Activated CD8-positive, alpha-beta memory T cell treated with anti-CD3 and anti-CD28 coated beads, Interleukin-2, amount 50 U/mL, for 24 hours (primary cell): ENCODE results near the gene SACS.

Experiments used
- DNase-seq: peaks from one replicate; pipeline ENCODE4 v3.0.0-alpha.2; 2020; ENCODE audit errors: extremely low read depth

SACS gene

GRCh38 chr13:23367907-23368306 is 65.6 kb downstream of the SACS start:
- no peak for DNase-seq

- no peak for DNase-seq
Observed at GRCh38 chr13:23365652-23366051, 67.8 kb downstream of the SACS start.

DNA sequence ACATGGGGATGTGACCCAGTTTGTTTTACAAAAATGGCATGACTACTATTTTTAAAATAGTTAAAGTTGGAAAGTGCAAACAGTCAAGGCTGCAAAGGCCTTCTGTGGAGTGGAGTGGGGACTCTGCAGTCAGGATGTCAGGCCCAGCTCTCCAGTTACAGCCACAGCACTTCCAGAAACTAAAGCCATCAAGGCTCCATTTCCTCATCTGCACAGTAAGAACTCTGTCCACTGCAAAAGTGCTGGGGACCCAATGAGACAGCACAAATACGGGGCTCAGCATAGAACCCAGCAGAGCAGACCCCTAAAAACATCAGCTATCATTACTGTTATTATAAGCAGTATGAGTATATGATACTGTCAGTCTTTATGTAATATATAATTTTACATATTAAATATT is 73.6 kb downstream of the SACS start:
- no peak for DNase-seq

GRCh38 chr13:23357349-23357748 is 76.2 kb downstream of the SACS start:
- no peak for DNase-seq

DNA sequence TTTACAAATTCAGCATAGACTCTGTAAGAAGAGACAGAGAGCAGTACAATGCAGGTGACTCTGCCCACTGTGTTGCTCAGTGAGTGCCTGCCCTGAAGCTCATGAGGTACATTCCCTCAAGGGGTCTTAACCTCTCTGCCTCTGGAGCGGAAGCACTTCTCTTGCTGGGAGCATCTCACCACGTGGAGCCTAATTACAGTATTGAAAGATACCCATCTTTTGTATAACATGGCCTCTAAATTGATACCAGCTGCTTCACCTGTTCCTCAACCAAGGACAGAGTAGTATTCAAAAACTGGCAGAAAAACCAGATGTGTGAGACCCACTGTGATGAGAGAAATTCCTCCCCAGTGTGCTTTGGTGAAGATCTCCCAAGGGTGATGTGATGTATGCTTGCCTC is 77.1 kb downstream of the SACS start:
- no peak for DNase-seq

DNA sequence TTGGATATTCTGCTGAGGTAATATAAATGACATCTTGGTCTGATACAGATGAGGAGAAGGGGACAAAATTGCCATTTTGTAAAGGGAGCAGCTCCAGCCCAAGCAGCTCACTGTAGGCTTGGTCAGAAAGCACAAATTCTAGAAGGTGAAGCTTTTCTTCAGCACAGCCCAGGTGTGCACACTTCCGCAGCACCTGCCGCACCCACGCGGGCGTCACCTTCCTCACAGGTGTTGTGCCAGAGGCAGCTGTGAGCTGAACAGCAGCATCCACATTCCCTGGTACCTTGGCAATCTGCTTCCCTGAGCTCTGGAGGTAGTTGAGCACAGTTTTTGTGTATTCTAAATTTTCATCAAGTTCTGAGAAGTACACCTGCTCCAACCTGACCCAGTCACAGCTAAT is 79.0 kb downstream of the SACS start:
- DNase-seq = no peak

GRCh38 chr13:23352161-23352560 is 81.3 kb downstream of the SACS start:
- DNase-seq = no peak

GRCh38 chr13:23350009-23350408 is 83.5 kb downstream of the SACS start:
- DNase-seq = no peak

- no peak for DNase-seq
Observed at GRCh38 chr13:23349161-23349897, 84.2 kb downstream of the SACS start.

DNA sequence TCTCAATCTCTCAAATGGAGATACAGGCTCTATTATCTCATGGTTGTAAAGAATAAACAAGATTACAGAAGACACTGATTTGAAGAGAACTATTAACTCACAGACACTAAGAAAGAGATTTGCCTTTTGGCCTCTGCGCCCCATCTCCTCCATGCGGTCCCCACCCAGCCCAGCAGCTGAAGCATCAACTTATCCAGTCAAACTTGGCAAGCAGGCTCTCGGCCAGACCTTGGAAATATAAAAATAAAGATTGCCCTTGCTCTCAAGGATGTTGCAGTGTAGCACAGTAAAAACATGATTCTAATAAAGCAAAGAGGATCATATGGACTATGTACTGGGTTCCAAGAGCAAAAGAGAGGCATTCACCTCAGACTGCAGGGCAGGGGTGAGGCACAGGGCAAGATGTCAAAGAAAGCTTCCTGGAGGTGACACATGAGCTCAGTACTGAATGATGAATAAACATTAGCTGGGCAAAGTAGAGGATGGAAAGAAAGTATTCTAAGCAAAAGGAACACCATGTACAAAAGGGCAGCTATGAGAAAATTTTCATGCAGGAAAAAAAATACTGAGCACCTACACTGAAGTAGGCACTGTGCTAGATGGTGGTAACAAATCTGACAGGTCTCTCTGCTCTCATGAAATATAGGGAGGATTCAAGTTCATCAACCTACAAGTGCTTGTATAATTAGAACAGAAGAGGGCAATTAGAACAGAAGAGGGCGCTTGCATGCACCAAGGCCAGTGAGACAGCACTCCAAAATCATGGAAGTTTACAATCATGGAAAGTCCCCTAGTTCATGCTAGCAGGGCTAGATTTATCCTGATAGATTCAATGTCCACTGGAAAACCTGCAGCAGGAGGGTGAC is 85.0 kb downstream of the SACS start:
- DNase-seq = no peak

GRCh38 chr13:23347601-23348000 is 85.9 kb downstream of the SACS start:
- no peak for DNase-seq

DNA sequence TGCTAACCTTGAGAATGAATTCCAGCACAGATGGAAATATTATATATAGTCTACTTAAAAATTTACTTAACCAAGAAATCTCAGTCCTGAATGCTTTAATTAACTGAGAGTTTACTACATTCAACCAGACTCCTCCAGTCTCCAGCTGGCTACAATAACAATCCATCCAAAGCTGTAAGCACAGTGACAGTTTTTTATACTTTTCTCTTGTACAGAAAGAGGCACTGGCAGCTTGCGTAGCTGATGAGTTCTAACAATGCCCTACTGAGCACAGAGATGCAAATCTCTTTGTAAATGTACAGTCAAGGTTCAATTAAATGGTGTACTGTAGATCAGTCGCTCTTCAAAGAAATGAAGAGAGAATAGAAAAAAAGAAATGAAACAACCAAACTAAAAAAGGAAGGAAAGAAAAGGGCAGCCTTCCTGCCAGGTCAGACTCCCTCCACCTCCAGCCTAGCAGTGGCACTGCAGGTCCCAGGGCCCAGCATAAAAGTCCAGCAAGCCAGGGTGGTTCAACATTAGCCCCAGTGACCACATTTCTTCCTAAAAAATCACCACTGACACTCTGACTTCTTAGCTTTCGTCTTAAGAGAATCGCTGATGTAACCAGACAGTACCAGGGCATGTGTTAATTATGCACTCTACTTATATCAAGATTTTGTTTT is 88.4 kb downstream of the SACS start:
- no peak for DNase-seq

DNA sequence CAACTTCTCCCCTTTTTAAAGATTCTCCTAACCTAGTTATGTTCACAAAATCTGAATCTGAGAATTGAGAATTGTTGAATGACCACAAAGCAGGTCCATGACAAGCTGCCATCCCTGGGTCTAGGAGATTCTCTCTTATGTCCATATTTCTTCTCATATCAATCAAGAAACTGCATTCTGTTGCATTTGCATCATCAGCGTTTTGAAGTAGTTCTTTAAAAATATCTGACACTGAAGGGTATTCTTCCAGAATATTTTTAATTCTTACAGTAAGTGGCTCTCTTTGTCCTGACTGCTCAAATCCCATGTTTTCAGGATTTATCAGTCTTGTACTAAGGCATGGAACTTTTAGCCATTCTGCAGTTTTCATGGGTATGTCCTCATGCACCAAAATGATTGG is 94.3 kb downstream of the SACS start:
- DNase-seq = no peak

DNA sequence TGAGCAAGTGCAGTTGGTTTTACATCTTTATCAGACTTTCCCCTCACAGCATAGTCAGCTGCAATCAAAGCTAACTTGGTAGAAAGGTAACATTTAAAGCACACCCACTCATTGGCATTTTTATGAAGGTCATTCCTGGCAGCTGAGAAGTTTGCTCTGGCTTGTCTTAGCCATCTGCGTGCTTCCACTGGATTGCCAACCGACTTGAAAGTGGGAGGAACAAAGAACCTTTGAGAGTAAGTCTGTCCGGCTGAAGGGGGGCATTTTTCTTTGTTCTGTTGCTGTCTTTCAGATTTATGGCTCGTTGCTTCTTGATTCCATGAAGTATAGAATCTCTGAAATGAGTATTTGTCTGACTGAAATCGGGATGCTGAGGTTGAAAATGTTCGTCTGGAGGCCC is 103.1 kb downstream of the SACS start:
- DNase-seq = no peak

DNA sequence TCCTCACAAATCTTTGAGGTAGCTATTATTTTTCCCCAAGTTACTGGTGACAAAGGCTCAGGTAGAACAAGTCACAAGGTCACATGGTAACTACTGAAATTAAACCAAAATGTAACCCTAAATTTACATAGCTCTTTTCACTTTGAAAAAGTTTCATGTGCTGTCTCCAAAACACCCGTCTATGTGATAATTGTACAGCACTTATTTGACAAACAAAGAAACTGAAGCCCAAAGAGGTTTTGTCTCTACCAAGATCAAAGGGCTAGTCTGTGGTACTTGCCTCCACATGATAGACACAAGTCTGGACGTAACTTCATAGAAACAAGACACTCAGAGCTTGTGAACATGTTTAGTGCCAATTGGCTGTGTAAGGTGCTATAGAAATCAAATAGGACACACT is 108.3 kb downstream of the SACS start:
- no peak for DNase-seq

DNA sequence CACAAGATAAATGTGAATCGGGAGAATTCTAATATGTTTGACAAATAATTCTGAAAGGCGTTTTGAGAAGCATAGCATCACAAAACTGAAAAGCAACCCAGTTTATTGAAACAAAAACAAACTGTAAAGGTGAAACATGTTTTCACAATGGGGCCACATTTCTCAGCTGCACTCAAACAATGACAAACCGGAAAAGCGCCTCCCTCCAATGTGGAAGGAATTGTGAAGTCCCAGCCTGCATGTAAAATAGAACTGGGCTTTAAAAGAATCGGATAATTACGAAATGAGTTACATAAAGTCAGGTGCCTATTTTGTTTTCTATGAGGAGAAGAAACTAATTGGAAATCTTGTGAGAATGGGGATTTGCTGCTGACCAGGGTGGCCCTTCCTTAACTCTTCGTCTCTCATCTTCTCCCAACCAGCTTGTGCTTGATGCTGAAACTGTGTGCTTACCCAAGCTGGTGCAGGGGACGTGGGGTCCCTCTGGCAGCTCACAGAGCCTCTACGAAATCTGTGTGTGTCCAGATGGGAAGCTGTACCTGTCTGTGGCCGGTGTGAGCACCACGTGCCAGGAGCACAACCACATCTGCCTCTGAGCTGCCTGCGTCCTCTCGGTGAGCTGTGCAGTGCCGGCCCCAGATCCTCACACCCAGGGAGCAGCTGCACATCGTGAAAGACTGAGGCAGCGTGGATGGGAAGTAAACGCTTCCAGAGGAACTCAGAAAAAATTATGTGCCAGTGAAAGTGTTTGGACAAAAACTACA is 109.4 kb downstream of the SACS start:
- DNase-seq = no peak

DNA sequence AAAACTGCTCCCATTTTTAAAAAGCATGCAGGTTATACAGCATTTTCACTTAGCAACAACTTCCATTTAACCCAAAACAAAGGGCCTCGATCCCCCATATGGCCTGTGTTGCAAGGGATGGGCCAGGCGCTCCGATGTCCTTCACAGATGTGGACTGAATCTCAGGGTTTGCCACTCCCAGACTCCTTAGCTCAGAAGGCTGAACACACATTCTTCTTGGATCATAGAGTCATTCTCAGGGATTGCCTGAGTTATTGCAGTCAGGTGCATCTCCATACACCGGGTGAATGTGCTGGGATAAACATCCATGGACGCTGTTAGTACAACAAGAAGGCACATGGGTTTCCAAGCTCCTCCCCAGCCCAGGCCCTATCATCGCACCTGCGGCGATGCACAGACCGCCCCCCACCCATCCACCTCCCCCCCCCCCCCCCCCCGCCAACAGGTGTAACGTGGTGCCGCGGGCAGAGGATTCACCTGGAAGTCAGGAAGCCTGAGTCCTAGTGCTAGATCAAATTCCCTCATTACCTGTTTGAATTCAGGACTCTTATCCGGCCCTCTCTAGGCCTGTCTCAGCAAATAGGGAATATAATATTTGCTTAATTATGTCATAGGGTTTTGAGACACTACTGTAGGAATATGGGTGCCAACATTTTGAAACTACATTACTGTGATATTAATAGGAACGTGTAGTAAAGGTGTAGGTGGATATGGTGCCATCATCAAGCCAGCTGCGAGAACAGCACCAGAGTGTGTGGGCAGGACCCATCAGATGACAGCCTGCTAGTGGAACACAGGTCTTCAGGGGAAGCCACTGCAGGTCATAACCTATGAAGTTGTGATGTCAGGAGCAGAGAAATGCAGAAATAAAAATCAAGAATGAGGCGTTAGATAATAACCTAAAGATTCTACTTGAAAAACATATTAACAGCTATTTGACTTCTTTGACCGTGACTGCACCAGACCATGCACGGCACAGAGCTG is 110.9 kb downstream of the SACS start:
- no peak for DNase-seq

GRCh38 chr13:23321535-23322241 is 111.8 kb downstream of the SACS start:
- DNase-seq = no peak

DNA sequence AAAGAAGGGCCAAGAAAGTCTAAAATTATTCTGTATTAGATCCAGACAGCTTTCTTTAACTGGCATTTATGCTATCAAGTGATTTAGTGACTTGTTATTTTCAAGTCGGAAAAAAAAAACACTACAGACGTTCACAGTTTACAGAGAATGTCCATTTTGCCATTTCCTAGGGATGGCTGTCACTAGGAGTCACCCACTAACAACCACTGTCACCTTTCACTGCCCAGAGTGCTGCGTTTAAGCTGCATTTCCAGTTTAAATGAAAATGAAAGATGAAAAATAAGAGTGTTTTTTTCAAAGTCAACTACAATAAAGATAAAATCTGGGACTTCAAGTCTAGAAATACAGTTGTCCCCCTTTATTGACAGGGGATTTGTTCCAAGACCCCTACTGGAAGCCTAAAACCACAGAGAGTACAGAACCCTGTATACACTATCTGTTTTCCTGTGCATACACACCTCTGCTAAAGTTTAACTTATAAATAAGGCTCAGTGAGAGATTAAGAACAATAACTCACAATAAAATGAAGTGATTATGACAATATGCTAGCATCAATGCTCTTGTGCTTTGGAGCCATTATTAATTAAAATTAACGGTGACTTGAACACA is 112.5 kb downstream of the SACS start:
- no peak for DNase-seq

DNA sequence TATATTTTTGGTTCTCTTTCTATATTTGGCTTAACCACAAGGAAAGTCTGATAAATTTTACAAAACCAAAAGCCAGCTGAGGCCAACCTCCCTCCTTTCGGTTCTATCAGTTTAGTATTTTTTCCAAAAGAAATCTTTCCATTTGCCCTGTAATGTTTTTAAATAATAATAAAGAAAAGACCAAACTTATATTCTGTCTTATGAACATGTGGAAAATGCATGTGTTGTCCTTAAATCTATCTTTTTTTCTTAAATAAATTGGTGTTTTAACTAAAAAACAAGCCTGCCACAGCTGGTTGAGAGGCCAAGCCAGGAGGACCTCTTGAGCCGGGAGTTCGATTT is 113.6 kb downstream of the SACS start:
- no peak for DNase-seq
